ENCODE measurements around the gene LOXL1. TPM values are rescaled to one million over a fixed set of nuclear protein-coding genes. Genes with fewer than 3 reads are reported as not detected.

The LOXL1 gene
- total RNA-seq, 1 donor from 2014 or later, result 280 TPM

DNA sequence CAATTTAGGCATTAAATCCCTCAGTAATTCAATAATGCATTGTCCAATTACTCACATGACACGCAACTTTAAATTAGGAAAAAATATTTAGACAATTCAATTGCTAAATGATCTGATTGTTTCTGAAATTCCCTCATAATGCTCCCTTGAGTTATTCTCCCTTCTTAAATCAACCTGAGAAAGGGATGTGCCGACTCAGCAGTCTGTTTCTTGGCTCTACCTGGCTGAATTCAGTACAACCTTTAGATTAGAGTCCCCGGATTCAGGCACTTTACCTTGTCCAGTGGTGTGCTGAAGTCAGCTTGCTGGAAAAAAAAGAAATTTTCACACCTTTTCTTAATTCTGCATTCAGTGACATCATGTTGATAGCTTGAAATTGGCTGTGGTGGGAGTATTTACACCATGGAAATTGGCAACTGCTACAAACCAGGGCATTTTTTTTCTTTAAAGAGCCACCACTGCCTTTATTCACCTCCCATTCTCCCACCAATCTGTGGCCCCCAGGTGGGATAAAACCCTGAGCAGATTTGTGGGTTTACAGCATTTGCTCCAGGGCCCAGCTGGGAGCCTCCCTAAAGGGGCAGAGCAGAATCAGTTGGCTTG lies 20.9 kb upstream of the LOXL1 start:
- peaks cover 15% of the 10 kb centered on the region for H3K36me3 Mint-ChIP-seq (ENCODE audit: low read depth, unreplicated experiment)
- peaks cover 9% of the 10 kb centered on the region for H3K4me1 ChIP-seq (ENCODE audit: insufficient read depth, low read length)
- H3K27ac ChIP-seq (ENCODE audit: low read depth, low read length), result no peak overlapping the region
- no peak for DNase-seq (ENCODE audit: low read depth)
- no peak overlapping the region for H3K9ac ChIP-seq (ENCODE audit: low read length)
- H3K27me3 ChIP-seq (ENCODE audit: insufficient read depth, low read length), result no peaks in the 10 kb centered on the region
- H3K9me3 Mint-ChIP-seq (ENCODE audit: unreplicated experiment), result no peaks in the 10 kb centered on the region
- H3K4me2 ChIP-seq (ENCODE audit: low read length), result no peak overlapping the region
- no peak for FAIRE-seq
- H3K9me3 ChIP-seq (ENCODE audit: insufficient read depth, low read depth, low read length), result no peaks in the 10 kb centered on the region
- H3K27me3 Mint-ChIP-seq (ENCODE audit: low read depth, unreplicated experiment), result peaks cover 3% of the 10 kb centered on the region
- H3K4me1 Mint-ChIP-seq (ENCODE audit: low read depth, unreplicated experiment), result peaks cover 17% of the 10 kb centered on the region
- no peak overlapping the region for H3K4me3 ChIP-seq (ENCODE audit: insufficient read depth, low read depth, low read length)
- H2AFZ ChIP-seq (ENCODE audit: low read depth, low read length), result no peak overlapping the region
- H3K79me2 ChIP-seq (ENCODE audit: insufficient read depth, low read length), result no peaks in the 10 kb centered on the region
- no peak overlapping the region for H3K27ac Mint-ChIP-seq (ENCODE audit: unreplicated experiment)
- H3K4me3 Mint-ChIP-seq (ENCODE audit: unreplicated experiment), result no peak overlapping the region
- H3K36me3 ChIP-seq (ENCODE audit: insufficient read depth, low read length), result no peaks in the 10 kb centered on the region
- no peak for TF ChIP-seq EZH2 (IDR thresholded peaks at IDR 0.05; ENCODE audit: insufficient read depth, low read length)
- TF ChIP-seq, protein P1, sequence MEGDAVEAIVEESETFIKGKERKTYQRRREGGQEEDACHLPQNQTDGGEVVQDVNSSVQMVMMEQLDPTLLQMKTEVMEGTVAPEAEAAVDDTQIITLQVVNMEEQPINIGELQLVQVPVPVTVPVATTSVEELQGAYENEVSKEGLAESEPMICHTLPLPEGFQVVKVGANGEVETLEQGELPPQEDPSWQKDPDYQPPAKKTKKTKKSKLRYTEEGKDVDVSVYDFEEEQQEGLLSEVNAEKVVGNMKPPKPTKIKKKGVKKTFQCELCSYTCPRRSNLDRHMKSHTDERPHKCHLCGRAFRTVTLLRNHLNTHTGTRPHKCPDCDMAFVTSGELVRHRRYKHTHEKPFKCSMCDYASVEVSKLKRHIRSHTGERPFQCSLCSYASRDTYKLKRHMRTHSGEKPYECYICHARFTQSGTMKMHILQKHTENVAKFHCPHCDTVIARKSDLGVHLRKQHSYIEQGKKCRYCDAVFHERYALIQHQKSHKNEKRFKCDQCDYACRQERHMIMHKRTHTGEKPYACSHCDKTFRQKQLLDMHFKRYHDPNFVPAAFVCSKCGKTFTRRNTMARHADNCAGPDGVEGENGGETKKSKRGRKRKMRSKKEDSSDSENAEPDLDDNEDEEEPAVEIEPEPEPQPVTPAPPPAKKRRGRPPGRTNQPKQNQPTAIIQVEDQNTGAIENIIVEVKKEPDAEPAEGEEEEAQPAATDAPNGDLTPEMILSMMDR (IDR thresholded peaks at IDR 0.05; ENCODE audit: insufficient read depth, low read depth, low read length), result no peak
- no peaks in the 10 kb centered on the region for H4K20me1 ChIP-seq (ENCODE audit: insufficient read depth, low read length)

DNA sequence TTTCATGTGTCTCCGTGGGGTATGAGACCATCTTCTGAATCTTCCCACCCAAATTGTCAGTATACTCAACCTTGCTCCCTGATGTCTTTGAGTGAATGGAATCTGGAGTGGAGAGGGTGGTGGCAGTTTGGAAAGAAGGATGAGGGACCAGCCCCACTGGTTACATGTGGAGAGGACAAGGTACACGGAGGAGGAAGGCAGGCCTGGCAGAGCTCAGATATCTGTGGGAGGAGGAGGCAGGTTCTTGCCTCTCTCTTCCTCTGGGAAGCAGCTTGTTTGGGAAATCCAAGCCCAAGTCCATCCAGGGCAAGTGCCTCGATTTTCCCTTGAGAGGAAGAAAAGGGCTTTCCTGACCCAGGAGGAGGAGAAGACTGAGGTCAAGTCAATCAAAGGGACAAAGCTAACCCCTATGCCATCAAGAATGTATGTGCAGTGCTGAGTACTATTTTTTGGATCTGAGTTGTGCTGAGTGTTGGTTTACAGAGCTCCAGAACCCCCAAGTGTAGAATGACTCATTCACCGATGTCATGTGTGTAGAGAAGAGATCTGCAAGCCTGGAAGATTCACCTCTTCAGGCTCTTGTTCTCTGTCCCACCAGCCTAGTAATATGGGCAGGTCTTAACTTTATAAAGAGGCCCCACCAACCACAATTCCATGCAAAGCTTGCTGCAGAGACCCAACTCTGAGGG lies 19.8 kb upstream of the LOXL1 start:
- H3K4me1 ChIP-seq (ENCODE audit: insufficient read depth, low read length), result peaks cover 5% of the 10 kb centered on the region
- TF ChIP-seq EZH2 (IDR thresholded peaks at IDR 0.05; ENCODE audit: insufficient read depth, low read length), result no peak
- TF ChIP-seq, protein P1 (IDR thresholded peaks at IDR 0.05; ENCODE audit: insufficient read depth, low read depth, low read length), result no peak
- Mint-ChIP-seq H3K27ac (ENCODE audit: unreplicated experiment) (peak overlapping the region; percentile 1), H3K36me3 (ENCODE audit: low read depth, unreplicated experiment) (peaks cover 17% of the 10 kb centered on the region), H3K9me3 (ENCODE audit: unreplicated experiment) (no peaks in the 10 kb centered on the region), H3K4me3 (ENCODE audit: unreplicated experiment) (no peak overlapping the region), H3K27me3 (ENCODE audit: low read depth, unreplicated experiment) (peaks cover 8% of the 10 kb centered on the region), H3K4me1 (ENCODE audit: low read depth, unreplicated experiment) (peaks cover 19% of the 10 kb centered on the region)
- no peaks in the 10 kb centered on the region for H3K9me3 ChIP-seq (ENCODE audit: insufficient read depth, low read depth, low read length)
- H3K79me2 ChIP-seq (ENCODE audit: insufficient read depth, low read length), result no peaks in the 10 kb centered on the region
- H3K4me2 ChIP-seq (ENCODE audit: low read length), result no peak overlapping the region
- no peaks in the 10 kb centered on the region for H3K27me3 ChIP-seq (ENCODE audit: insufficient read depth, low read length)
- H3K36me3 ChIP-seq (ENCODE audit: insufficient read depth, low read length), result no peaks in the 10 kb centered on the region
- no peaks in the 10 kb centered on the region for H4K20me1 ChIP-seq (ENCODE audit: insufficient read depth, low read length)
- DNase-seq (ENCODE audit: low read depth), result peak; percentile 27
- no peak overlapping the region for H3K9ac ChIP-seq (ENCODE audit: low read length)
- H3K4me3 ChIP-seq (ENCODE audit: insufficient read depth, low read depth, low read length), result no peak overlapping the region
- no peak overlapping the region for H2AFZ ChIP-seq (ENCODE audit: low read depth, low read length)
- FAIRE-seq, result no peak
- no peak overlapping the region for H3K27ac ChIP-seq (ENCODE audit: low read depth, low read length)

DNA sequence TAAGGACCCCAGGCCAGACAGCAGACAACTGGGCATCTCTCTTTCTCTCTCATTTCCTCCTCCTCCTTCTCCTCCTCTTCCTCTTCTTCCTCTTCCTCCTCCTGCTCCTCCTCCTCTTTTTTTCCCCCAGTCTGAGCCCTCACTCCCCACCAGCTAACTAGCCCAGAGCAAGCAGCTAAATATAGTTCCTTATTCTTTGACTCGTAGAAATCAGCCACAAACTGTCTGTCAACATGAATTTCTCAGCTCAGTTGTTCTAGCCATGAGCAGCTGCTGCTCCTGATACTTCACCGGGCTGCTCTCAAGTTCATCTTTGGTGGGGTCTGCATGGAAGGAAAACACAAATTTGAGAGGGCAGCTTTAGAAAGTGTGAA lies 19.2 kb upstream of the LOXL1 start:
- peaks cover 19% of the 10 kb centered on the region for H3K4me1 Mint-ChIP-seq (ENCODE audit: low read depth, unreplicated experiment)
- H3K4me3 Mint-ChIP-seq (ENCODE audit: unreplicated experiment), result no peak overlapping the region
- no peaks in the 10 kb centered on the region for H3K9me3 ChIP-seq (ENCODE audit: insufficient read depth, low read depth, low read length)
- H3K9ac ChIP-seq (ENCODE audit: low read length), result no peak overlapping the region
- FAIRE-seq, result no peak
- no peak overlapping the region for H3K4me2 ChIP-seq (ENCODE audit: low read length)
- peaks cover 15% of the 10 kb centered on the region for H3K36me3 Mint-ChIP-seq (ENCODE audit: low read depth, unreplicated experiment)
- H3K4me3 ChIP-seq (ENCODE audit: insufficient read depth, low read depth, low read length), result no peak overlapping the region
- no peaks in the 10 kb centered on the region for H3K9me3 Mint-ChIP-seq (ENCODE audit: unreplicated experiment)
- no peak overlapping the region for H3K27ac Mint-ChIP-seq (ENCODE audit: unreplicated experiment)
- DNase-seq (ENCODE audit: low read depth), result no peak
- H4K20me1 ChIP-seq (ENCODE audit: insufficient read depth, low read length), result no peaks in the 10 kb centered on the region
- no peak overlapping the region for H3K27ac ChIP-seq (ENCODE audit: low read depth, low read length)
- H3K79me2 ChIP-seq (ENCODE audit: insufficient read depth, low read length), result no peaks in the 10 kb centered on the region
- peaks cover 8% of the 10 kb centered on the region for H3K27me3 Mint-ChIP-seq (ENCODE audit: low read depth, unreplicated experiment)
- no peak overlapping the region for H2AFZ ChIP-seq (ENCODE audit: low read depth, low read length)
- TF ChIP-seq, protein P1 (IDR thresholded peaks at IDR 0.05; ENCODE audit: insufficient read depth, low read depth, low read length), result no peak
- TF ChIP-seq EZH2 (IDR thresholded peaks at IDR 0.05; ENCODE audit: insufficient read depth, low read length), result no peak
- no peaks in the 10 kb centered on the region for H3K27me3 ChIP-seq (ENCODE audit: insufficient read depth, low read length)
- H3K36me3 ChIP-seq (ENCODE audit: insufficient read depth, low read length), result no peaks in the 10 kb centered on the region
- H3K4me1 ChIP-seq (ENCODE audit: insufficient read depth, low read length), result peaks cover 5% of the 10 kb centered on the region

All from astrocyte (in vitro differentiated cells and primary cell).